Measurements from ENCODE around the gene CXCL17. TPM values are rescaled to one million over a fixed set of nuclear protein-coding genes. Genes with fewer than 3 reads are reported as not detected.

CXCL17 gene
- total RNA-seq, 1 donor from 2014 or later = 2.9 TPM

DNA sequence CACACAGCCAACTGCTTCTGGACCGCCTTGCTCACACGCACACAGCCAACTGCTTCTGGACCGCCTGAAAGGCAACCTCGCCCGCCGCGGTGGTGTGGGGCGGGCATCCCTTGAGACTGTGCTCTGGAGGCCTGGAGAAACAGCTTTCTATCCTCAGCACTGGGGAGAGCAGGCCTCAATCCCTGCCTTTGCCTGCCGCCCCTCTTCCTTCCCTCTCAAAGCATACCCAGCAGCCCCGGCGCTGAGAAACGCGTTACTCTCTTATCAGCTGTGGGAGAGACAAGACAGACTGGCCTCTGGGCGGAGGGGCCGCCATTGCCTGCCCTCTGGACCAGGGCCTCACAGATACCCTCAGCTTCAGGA is 18.4 kb downstream of the CXCL17 start:
- no peaks in the 10 kb centered on the region for H3K9me3 ChIP-seq
- H3K4me3 ChIP-seq = peak overlapping the region; percentile 50 to 57
- H3K4me1 ChIP-seq = peaks cover 40% of the 10 kb centered on the region
- H3K27me3 ChIP-seq = peaks cover 7% of the 10 kb centered on the region
- H3K27ac ChIP-seq = no peak overlapping the region
- TF ChIP-seq CTCF (IDR thresholded peaks at IDR 0.05) (no peak), POLR2AphosphoS5 (IDR thresholded peaks at IDR 0.05; ENCODE audit: insufficient read depth in 1 of 2, low read depth in 1 of 2) (no peak), POLR2A (IDR thresholded peaks at IDR 0.05) (no peak)
- H3K36me3 ChIP-seq = no peaks in the 10 kb centered on the region
- DNase-seq (ENCODE audit: extremely low spot score in 2 of 2) = no peak
- intact Hi-C loops (cut with DNase I) = no loop called here

GRCh38 chr19:42423462-42424344 is 19.0 kb downstream of the CXCL17 start:
- Histone ChIP-seq H3K27ac (peak overlapping the region; percentile 42), H3K9me3 (no peaks in the 10 kb centered on the region), H3K4me3 (peak overlapping the region; percentile 50 to 57), H3K27me3 (peaks cover 7% of the 10 kb centered on the region), H3K36me3 (no peaks in the 10 kb centered on the region), H3K4me1 (peaks cover 40% of the 10 kb centered on the region)
- intact Hi-C loops (cut with DNase I) = no loop called here
- DNase-seq (ENCODE audit: extremely low spot score in 2 of 2) = no peak
- TF ChIP-seq POLR2A (IDR thresholded peaks at IDR 0.05) = no peak
- peak; percentile 53 to 75 for TF ChIP-seq POLR2AphosphoS5 (IDR thresholded peaks at IDR 0.05; ENCODE audit: insufficient read depth in 1 of 2, low read depth in 1 of 2)

GRCh38 chr19:42422901-42423461 is 19.8 kb downstream of the CXCL17 start:
- peak overlapping the region; percentile 42 for H3K27ac ChIP-seq
- peaks cover 40% of the 10 kb centered on the region for H3K4me1 ChIP-seq
- TF ChIP-seq CTCF (IDR thresholded peaks at IDR 0.05) (no peak), POLR2A (IDR thresholded peaks at IDR 0.05) (no peak), POLR2AphosphoS5 (IDR thresholded peaks at IDR 0.05; ENCODE audit: insufficient read depth in 1 of 2, low read depth in 1 of 2) (no peak)
- no peaks in the 10 kb centered on the region for H3K36me3 ChIP-seq
- peak overlapping the region; percentile 50 to 57 for H3K4me3 ChIP-seq
- no peaks in the 10 kb centered on the region for H3K9me3 ChIP-seq
- intact Hi-C loops (cut with DNase I) = no loop called here
- H3K27me3 ChIP-seq = peaks cover 7% of the 10 kb centered on the region
- no peak for DNase-seq (ENCODE audit: extremely low spot score in 2 of 2)

GRCh38 chr19:42422092-42422900 is 20.4 kb downstream of the CXCL17 start:
- no peak overlapping the region for H3K27ac ChIP-seq
- peak overlapping the region; percentile 50 to 57 for H3K4me3 ChIP-seq
- peaks cover 37% of the 10 kb centered on the region for H3K4me1 ChIP-seq
- H3K9me3 ChIP-seq = no peaks in the 10 kb centered on the region
- H3K27me3 ChIP-seq = peaks cover 7% of the 10 kb centered on the region
- H3K36me3 ChIP-seq = no peaks in the 10 kb centered on the region
- DNase-seq (ENCODE audit: extremely low spot score in 2 of 2) = no peak
- no peak for TF ChIP-seq POLR2AphosphoS5 (IDR thresholded peaks at IDR 0.05; ENCODE audit: insufficient read depth in 1 of 2, low read depth in 1 of 2)
- TF ChIP-seq CTCF (IDR thresholded peaks at IDR 0.05) = no peak
- TF ChIP-seq POLR2A (IDR thresholded peaks at IDR 0.05) = no peak
- intact Hi-C loops (cut with DNase I) = no loop called here

DNA sequence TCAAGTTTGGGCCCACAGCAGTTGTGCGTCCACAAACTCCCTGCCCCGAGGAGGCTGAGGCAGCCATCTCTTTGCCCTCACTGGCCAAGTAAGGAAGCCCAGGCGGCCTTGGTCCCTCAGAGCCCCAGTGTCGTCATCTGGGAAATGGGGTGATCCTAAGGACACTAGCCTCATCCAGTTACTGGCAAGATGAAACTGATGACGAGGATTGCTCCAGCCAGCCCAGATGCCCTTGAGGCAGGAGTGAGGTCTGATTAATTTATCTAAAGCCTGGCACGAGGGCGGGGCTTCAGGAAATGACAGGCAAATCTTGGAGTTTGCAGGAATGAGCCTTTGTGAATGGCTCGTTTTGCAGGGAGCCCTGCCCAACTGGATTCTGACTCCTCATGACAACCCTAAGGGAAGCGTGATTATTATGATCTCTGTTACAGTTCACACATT is 21.1 kb downstream of the CXCL17 start:
- H3K27ac ChIP-seq = no peak overlapping the region
- TF ChIP-seq POLR2AphosphoS5 (IDR thresholded peaks at IDR 0.05; ENCODE audit: insufficient read depth in 1 of 2, low read depth in 1 of 2) (peak in 1 of 2 donors; percentile 37), CTCF (IDR thresholded peaks at IDR 0.05) (no peak), POLR2A (IDR thresholded peaks at IDR 0.05) (no peak)

More for the DNA sequence above, 21.1 kb downstream of the CXCL17 start:
- Histone ChIP-seq H3K27me3 (peaks cover 7% of the 10 kb centered on the region), H3K4me3 (no peak overlapping the region), H3K9me3 (no peaks in the 10 kb centered on the region), H3K36me3 (no peaks in the 10 kb centered on the region), H3K4me1 (peaks cover 37% of the 10 kb centered on the region)
- intact Hi-C loops (cut with DNase I) = no loop called here
- no peak for DNase-seq (ENCODE audit: extremely low spot score in 2 of 2)

Data from vagina (tissue), 2 donors.